ENCODE results near the gene ATP5MK.
A peak's percentile ranks its signal among the peaks of the same experiment; 100 is the strongest.
"Not testable (repeated sequence)": the region's sequence is repeated elsewhere in the genome, so short reads cannot be mapped to it uniquely, and the experiment has no call there.

The ATP5MK gene

GRCh38 chr10:103419101-103419500, 22.8 kb upstream of the ATP5MK start:
- ATAC-seq (no peak), DNase-seq (no peak)
- Mint-ChIP-seq H3K27me3 (no peaks in the 10 kb centered on the region), H3K27ac (no peak overlapping the region), H3K4me1 (no peaks in the 10 kb centered on the region), H3K4me3 (no peak overlapping the region), H3K36me3 (ENCODE audit: low read depth) (peaks cover 84% of the 10 kb centered on the region), H3K9me3 (no peaks in the 10 kb centered on the region)

DNA sequence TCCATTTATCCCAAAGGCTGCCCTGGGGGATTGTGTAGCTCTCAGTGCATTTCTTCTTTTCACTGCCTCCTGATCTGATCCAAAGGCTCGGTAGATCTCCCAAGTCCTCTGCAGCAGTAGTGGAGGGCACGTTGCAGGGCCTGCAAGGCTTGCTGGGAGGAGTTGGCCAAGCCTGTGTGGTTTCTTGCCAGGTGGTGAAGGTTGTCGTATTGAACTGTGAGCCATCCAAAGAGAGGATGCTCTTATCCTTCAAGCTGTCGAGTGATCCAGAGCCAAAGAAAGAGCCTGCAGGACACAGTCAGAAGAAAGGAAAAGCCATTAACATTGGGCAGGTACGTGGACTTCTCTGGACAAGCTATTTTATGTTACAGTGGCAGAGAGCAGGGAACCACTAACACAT, 21.3 kb upstream of the ATP5MK start:
- no peaks in the 10 kb centered on the region for H3K4me1 Mint-ChIP-seq
- no peaks in the 10 kb centered on the region for H3K9me3 Mint-ChIP-seq
- DNase-seq, result no peak
- no peak for ATAC-seq
- H3K36me3 Mint-ChIP-seq (ENCODE audit: low read depth), result peaks cover 85% of the 10 kb centered on the region
- no peaks in the 10 kb centered on the region for H3K27me3 Mint-ChIP-seq
- no peak overlapping the region for H3K27ac Mint-ChIP-seq
- H3K4me3 Mint-ChIP-seq, result no peak overlapping the region

- not testable (repeated sequence) for H3K4me1 Mint-ChIP-seq, ATAC-seq, H3K27ac Mint-ChIP-seq, DNase-seq, H3K27me3 Mint-ChIP-seq, H3K9me3 Mint-ChIP-seq, H3K4me3 Mint-ChIP-seq
- peaks cover 82% of the 10 kb centered on the region for H3K36me3 Mint-ChIP-seq (ENCODE audit: low read depth)
Observed at GRCh38 chr10:103417148-103417469, 20.8 kb upstream of the ATP5MK start.

DNA sequence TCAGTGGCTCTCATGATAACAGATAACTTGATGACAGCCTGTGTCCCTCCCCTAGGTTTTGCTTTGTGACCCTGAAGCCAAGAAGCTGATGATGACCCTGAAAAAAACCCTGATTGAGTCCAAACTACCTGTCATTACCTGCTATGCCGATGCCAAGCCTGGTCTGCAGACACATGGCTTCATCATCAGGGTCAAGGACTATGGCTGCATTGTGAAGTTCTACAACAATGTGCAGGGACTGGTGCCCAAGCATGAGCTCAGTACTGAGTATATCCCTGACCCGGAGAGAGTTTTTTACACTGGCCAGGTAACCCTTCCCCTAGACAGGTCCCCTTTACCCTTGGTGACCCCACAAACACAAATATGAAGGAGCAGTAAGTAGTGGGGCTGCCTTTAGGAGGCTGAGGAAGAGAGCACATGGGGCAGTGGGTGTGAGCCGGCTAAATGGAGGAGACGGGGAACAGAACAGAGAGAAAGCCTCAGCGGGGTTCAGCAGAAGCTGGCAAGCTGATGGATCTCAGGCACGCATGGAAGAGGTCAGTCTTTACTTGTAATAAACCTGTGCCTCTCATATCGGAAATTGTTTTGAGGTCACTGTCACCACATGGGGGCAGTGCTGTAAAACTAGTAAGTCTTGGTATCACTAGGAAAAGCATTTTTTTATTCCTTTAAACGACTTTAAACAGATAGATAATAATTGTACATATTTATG, 20.3 kb upstream of the ATP5MK start:
- Mint-ChIP-seq H3K27me3 (no peaks in the 10 kb centered on the region), H3K36me3 (ENCODE audit: low read depth) (peaks cover 82% of the 10 kb centered on the region), H3K4me1 (no peaks in the 10 kb centered on the region), H3K9me3 (no peaks in the 10 kb centered on the region), H3K4me3 (no peak overlapping the region), H3K27ac (no peak overlapping the region)
- DNase-seq, result peak; percentile 44
- ATAC-seq, result peak; percentile 33

DNA sequence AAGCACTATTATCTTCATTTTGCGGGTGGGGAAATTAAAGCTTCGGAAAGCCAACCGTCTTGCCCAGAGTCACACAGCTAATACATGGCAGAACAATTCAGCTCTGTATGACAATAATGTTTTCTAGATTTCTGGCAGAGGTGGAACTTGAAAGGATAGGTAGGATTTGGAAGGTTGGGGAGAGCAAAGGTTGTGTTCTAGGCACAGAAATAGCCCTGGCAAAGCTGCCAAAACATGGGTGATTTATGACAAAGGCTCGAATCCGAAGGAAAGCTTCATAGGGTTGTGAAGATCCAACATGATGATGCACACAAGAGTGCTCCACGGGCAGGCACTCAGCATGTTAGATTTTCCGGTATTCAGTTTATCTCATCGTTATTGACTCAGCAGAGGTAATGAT, 19.3 kb upstream of the ATP5MK start:
- Mint-ChIP-seq H3K36me3 (ENCODE audit: low read depth) (peaks cover 79% of the 10 kb centered on the region), H3K27me3 (no peaks in the 10 kb centered on the region), H3K9me3 (no peaks in the 10 kb centered on the region), H3K27ac (no peak overlapping the region), H3K4me1 (no peaks in the 10 kb centered on the region), H3K4me3 (no peak overlapping the region)
- DNase-seq (no peak), ATAC-seq (no peak)

DNA sequence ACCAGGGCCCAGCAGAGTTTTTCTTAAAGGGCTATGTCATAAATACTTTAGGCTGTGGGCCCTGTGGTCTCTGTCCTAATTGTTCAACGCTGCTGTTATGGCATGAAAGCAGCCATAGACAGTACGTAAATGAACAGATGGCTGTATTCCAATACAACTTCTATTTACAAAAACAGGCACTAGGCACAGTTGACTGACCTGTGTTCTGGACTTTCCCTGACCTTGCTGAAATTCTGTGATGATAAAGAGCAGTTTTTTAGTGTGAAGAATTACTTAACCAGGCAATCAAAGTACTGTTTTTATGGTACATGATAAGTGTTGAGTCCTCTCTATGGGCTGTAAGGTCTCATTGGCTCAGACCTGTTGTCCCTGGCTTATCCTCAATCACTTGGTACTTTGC, 17.3 kb upstream of the ATP5MK start:
- Mint-ChIP-seq H3K4me1 (peaks cover 2% of the 10 kb centered on the region), H3K36me3 (ENCODE audit: low read depth) (peaks cover 81% of the 10 kb centered on the region), H3K9me3 (no peaks in the 10 kb centered on the region), H3K27ac (no peak overlapping the region), H3K4me3 (no peak overlapping the region), H3K27me3 (no peaks in the 10 kb centered on the region)
- ATAC-seq (no peak), DNase-seq (no peak)

- Mint-ChIP-seq H3K9me3 (no peaks in the 10 kb centered on the region), H3K4me3 (peak overlapping the region; percentile 95), H3K27ac (peak overlapping the region; percentile 97), H3K27me3 (no peaks in the 10 kb centered on the region), H3K36me3 (ENCODE audit: low read depth) (peaks cover 70% of the 10 kb centered on the region), H3K4me1 (peaks cover 62% of the 10 kb centered on the region)
- no peak for DNase-seq
- ATAC-seq, result no peak
Observed at GRCh38 chr10:103397191-103397825, 1.0 kb upstream of the ATP5MK start.

DNA sequence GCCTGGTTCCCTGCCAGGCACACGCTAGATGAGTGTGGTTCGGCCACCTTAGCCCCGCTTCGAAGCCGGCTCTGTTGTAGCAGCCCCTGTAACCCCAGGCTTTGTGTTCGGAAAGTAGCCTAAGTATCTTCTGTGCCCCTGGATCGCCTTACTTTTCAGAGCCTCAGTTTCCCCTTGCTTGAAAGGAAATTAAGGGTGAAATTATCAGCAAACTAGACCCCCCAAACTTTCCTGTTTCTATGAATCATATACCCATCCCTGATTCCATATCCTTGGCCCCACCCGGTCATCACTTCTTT, 463 bp upstream of the ATP5MK start:
- peaks cover 62% of the 10 kb centered on the region for H3K4me1 Mint-ChIP-seq
- DNase-seq, result no peak
- no peaks in the 10 kb centered on the region for H3K9me3 Mint-ChIP-seq
- H3K27me3 Mint-ChIP-seq, result no peaks in the 10 kb centered on the region
- H3K4me3 Mint-ChIP-seq, result peak overlapping the region; percentile 95
- H3K27ac Mint-ChIP-seq, result peak overlapping the region; percentile 97
- no peak for ATAC-seq
- peaks cover 70% of the 10 kb centered on the region for H3K36me3 Mint-ChIP-seq (ENCODE audit: low read depth)

- Mint-ChIP-seq H3K4me1 (peaks cover 62% of the 10 kb centered on the region), H3K27me3 (no peaks in the 10 kb centered on the region), H3K36me3 (ENCODE audit: low read depth) (peaks cover 71% of the 10 kb centered on the region), H3K27ac (peak overlapping the region; percentile 97), H3K4me3 (peak overlapping the region; percentile 95), H3K9me3 (no peaks in the 10 kb centered on the region)
- no peak for DNase-seq
- no peak for ATAC-seq
Observed at GRCh38 chr10:103395754-103396066, 565 bp downstream of the ATP5MK start.

- peaks cover 55% of the 10 kb centered on the region for H3K4me1 Mint-ChIP-seq
- peak overlapping the region; percentile 27 for H3K27ac Mint-ChIP-seq
- DNase-seq, result no peak
- no peak for ATAC-seq
- H3K27me3 Mint-ChIP-seq, result no peaks in the 10 kb centered on the region
- H3K9me3 Mint-ChIP-seq, result no peaks in the 10 kb centered on the region
- H3K36me3 Mint-ChIP-seq (ENCODE audit: low read depth), result peaks cover 60% of the 10 kb centered on the region
- H3K4me3 Mint-ChIP-seq, result peak overlapping the region; percentile 95
Observed at GRCh38 chr10:103394180-103394579, 2.1 kb downstream of the ATP5MK start.

DNA sequence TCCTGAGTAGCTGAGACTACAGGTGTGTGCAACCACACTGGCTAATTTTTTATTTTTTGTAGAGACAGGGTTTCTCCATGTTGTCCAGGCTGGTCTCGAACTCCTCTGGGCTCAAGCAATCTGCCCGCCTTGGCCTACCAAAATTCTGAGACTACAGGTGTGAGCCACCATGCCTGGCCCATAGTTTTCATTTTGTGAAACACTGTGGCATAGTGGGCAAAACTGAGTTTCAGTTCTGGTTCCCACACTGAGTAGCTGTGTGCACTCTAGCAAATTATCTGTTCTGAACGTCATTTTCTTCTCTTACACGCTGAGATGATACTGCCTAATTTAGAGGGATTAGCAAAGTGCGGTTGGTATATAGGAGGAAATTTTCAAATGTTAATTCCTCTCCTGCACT, 13.5 kb downstream of the ATP5MK start:
- no peaks in the 10 kb centered on the region for H3K4me1 Mint-ChIP-seq
- H3K36me3 Mint-ChIP-seq (ENCODE audit: low read depth), result peaks cover 24% of the 10 kb centered on the region
- no peaks in the 10 kb centered on the region for H3K9me3 Mint-ChIP-seq
- H3K4me3 Mint-ChIP-seq, result no peak overlapping the region
- no peak overlapping the region for H3K27ac Mint-ChIP-seq
- DNase-seq, result no peak
- H3K27me3 Mint-ChIP-seq, result no peaks in the 10 kb centered on the region
- ATAC-seq, result no peak

GRCh38 chr10:103374263-103374662, 22.0 kb downstream of the ATP5MK start:
- no peak overlapping the region for H3K27ac Mint-ChIP-seq

GRCh38 chr10:103373544-103373943, 22.7 kb downstream of the ATP5MK start:
- H3K4me3 Mint-ChIP-seq, result no peak overlapping the region
- H3K9me3 Mint-ChIP-seq, result no peaks in the 10 kb centered on the region
- DNase-seq, result no peak
- peak overlapping the region; percentile 61 for H3K27ac Mint-ChIP-seq
- H3K27me3 Mint-ChIP-seq, result no peaks in the 10 kb centered on the region
- H3K4me1 Mint-ChIP-seq, result peaks cover 19% of the 10 kb centered on the region
- no peak for ATAC-seq
- peaks cover 27% of the 10 kb centered on the region for H3K36me3 Mint-ChIP-seq (ENCODE audit: low read depth)

More at GRCh38 chr10:103374263-103374662, 22.0 kb downstream of the ATP5MK start:
- no peak for DNase-seq
- no peak overlapping the region for H3K4me3 Mint-ChIP-seq
- peaks cover 28% of the 10 kb centered on the region for H3K36me3 Mint-ChIP-seq (ENCODE audit: low read depth)
- no peaks in the 10 kb centered on the region for H3K27me3 Mint-ChIP-seq
- peaks cover 16% of the 10 kb centered on the region for H3K4me1 Mint-ChIP-seq
- no peak for ATAC-seq
- H3K9me3 Mint-ChIP-seq, result no peaks in the 10 kb centered on the region

GRCh38 chr10:103367782-103368518, 28.3 kb downstream of the ATP5MK start, which contains the start of gene TAF5:
Gene TAF5 (plus strand): TSS chr10:103367976. CDS start chr10:103367990, 14 bp downstream.
- H3K27me3 Mint-ChIP-seq, result no peaks in the 10 kb centered on the region
- peak within 1 kb of the TSS; percentile 88 for H3K27ac Mint-ChIP-seq
- peak; percentile 58 for ATAC-seq
- H3K36me3 Mint-ChIP-seq (ENCODE audit: low read depth), result peaks cover 3% of the 10 kb centered on the region
- peaks cover 23% of the 10 kb centered on the region for H3K4me1 Mint-ChIP-seq
- DNase-seq, result peak; percentile 90
- H3K4me3 Mint-ChIP-seq, result peak within 1 kb of the TSS; percentile 84
- H3K9me3 Mint-ChIP-seq, result no peaks in the 10 kb centered on the region

GRCh38 chr10:103367379-103367781, 28.9 kb downstream of the ATP5MK start:
- H3K27me3 Mint-ChIP-seq, result no peaks in the 10 kb centered on the region
- no peak for DNase-seq
- peaks cover 23% of the 10 kb centered on the region for H3K4me1 Mint-ChIP-seq
- H3K9me3 Mint-ChIP-seq, result no peaks in the 10 kb centered on the region
- H3K36me3 Mint-ChIP-seq (ENCODE audit: low read depth), result peaks cover 3% of the 10 kb centered on the region
- ATAC-seq, result no peak
- H3K27ac Mint-ChIP-seq, result peak overlapping the region; percentile 88
- peak overlapping the region; percentile 84 for H3K4me3 Mint-ChIP-seq
